Measurements from ENCODE around the gene WDFY4.

GRCh38 chr10:48729222-48729621 lies 44.5 kb downstream of the WDFY4 start:
- no peak for TF ChIP-seq CTCF (conservative IDR thresholded peaks at IDR 0.05)
- no peak for TF ChIP-seq EZH2 (IDR thresholded peaks at IDR 0.05; ENCODE audit: low read depth)

All from PC-9 (cell line).